ENCODE data around the gene SLC38A1.
"Not testable (repeated sequence)": the region's sequence is repeated elsewhere in the genome, so short reads cannot be mapped to it uniquely, and the experiment has no call there.

The SLC38A1 gene

DNA sequence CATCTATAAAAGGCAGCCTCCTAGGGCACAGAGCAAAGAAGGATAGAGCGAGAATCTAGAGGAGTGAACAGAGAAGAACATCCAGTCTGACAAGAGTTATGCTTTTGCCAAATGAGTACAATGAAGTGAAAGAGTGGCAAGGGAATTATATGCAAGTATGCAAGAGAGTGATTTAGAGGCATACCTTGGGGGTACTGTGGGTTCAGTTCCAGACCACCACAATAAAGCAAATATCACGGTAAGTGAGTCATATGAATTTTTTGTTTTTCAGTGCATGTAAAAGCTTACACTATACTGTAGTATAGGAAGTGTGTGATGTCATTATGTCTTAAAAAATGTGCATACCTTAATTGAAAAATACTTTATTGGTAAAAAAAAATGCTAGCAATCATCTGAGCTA, 101.4 kb downstream of the SLC38A1 start (continued):
- TF ChIP-seq, protein P1, sequence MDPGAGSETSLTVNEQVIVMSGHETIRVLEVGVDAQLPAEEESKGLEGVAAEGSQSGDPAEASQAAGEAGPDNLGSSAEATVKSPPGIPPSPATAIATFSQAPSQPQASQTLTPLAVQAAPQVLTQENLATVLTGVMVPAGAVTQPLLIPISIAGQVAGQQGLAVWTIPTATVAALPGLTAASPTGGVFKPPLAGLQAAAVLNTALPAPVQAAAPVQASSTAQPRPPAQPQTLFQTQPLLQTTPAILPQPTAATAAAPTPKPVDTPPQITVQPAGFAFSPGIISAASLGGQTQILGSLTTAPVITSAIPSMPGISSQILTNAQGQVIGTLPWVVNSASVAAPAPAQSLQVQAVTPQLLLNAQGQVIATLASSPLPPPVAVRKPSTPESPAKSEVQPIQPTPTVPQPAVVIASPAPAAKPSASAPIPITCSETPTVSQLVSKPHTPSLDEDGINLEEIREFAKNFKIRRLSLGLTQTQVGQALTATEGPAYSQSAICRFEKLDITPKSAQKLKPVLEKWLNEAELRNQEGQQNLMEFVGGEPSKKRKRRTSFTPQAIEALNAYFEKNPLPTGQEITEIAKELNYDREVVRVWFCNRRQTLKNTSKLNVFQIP (CRISPR knock-in tag; IDR thresholded peaks at IDR 0.05; ENCODE audit: borderline replicate concordance, low read depth) = no peak
- TF ChIP-seq RARB (CRISPR knock-in tag; IDR thresholded peaks at IDR 0.05) (no peak), OSR1 (CRISPR knock-in tag; IDR thresholded peaks at IDR 0.05) (no peak), TCF4 (CRISPR knock-in tag; IDR thresholded peaks at IDR 0.05; ENCODE audit: borderline replicate concordance) (no peak), ZC3H10 (CRISPR knock-in tag; IDR thresholded peaks at IDR 0.05) (no peak), ZNF8 (CRISPR knock-in tag; IDR thresholded peaks at IDR 0.05) (no peak), BACH2 (CRISPR knock-in tag; IDR thresholded peaks at IDR 0.05; ENCODE audit: borderline replicate concordance) (no peak), ZNF70 (CRISPR knock-in tag; IDR thresholded peaks at IDR 0.05) (no peak), ARNTL (CRISPR knock-in tag; IDR thresholded peaks at IDR 0.05; ENCODE audit: borderline replicate concordance, low read depth) (no peak), ISL1 (CRISPR knock-in tag; IDR thresholded peaks at IDR 0.05) (no peak)

GRCh38 chr12:46165191-46165590, 103.7 kb downstream of the SLC38A1 start:
- TF ChIP-seq OSR1 (CRISPR knock-in tag; IDR thresholded peaks at IDR 0.05) (no peak), TSHZ2 (CRISPR knock-in tag; IDR thresholded peaks at IDR 0.05) (no peak), PPARA (CRISPR knock-in tag; IDR thresholded peaks at IDR 0.05; ENCODE audit: borderline replicate concordance) (no peak), ZFP3 (CRISPR knock-in tag; IDR thresholded peaks at IDR 0.05) (no peak), ZNF8 (CRISPR knock-in tag; IDR thresholded peaks at IDR 0.05) (no peak), ESRRG (CRISPR knock-in tag; IDR thresholded peaks at IDR 0.05) (no peak), ISL1 (CRISPR knock-in tag; IDR thresholded peaks at IDR 0.05) (no peak), ZNF565 (CRISPR knock-in tag; conservative IDR thresholded peaks at IDR 0.05; ENCODE audit: low read depth) (no peak), ZNF70 (CRISPR knock-in tag; IDR thresholded peaks at IDR 0.05) (no peak), ARNTL (CRISPR knock-in tag; IDR thresholded peaks at IDR 0.05; ENCODE audit: borderline replicate concordance, low read depth) (no peak), TOX (CRISPR knock-in tag; IDR thresholded peaks at IDR 0.05; ENCODE audit: borderline replicate concordance) (no peak)
- TF ChIP-seq, protein P2, sequence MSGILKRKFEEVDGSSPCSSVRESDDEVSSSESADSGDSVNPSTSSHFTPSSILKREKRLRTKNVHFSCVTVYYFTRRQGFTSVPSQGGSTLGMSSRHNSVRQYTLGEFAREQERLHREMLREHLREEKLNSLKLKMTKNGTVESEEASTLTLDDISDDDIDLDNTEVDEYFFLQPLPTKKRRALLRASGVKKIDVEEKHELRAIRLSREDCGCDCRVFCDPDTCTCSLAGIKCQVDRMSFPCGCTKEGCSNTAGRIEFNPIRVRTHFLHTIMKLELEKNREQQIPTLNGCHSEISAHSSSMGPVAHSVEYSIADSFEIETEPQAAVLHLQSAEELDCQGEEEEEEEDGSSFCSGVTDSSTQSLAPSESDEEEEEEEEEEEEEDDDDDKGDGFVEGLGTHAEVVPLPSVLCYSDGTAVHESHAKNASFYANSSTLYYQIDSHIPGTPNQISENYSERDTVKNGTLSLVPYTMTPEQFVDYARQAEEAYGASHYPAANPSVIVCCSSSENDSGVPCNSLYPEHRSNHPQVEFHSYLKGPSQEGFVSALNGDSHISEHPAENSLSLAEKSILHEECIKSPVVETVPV (CRISPR knock-in tag; IDR thresholded peaks at IDR 0.05) = no peak
- no peak for ATAC-seq

GRCh38 chr12:46164186-46164761, 104.6 kb downstream of the SLC38A1 start:
- ATAC-seq = no peak
- TF ChIP-seq GLIS3 (CRISPR knock-in tag; IDR thresholded peaks at IDR 0.05) (no peak), ZFP3 (CRISPR knock-in tag; IDR thresholded peaks at IDR 0.05) (no peak), BACH2 (CRISPR knock-in tag; IDR thresholded peaks at IDR 0.05; ENCODE audit: borderline replicate concordance) (no peak), ZNF8 (CRISPR knock-in tag; IDR thresholded peaks at IDR 0.05) (no peak), TSHZ2 (CRISPR knock-in tag; IDR thresholded peaks at IDR 0.05) (no peak), SNAI2 (CRISPR knock-in tag; IDR thresholded peaks at IDR 0.05) (no peak)

DNA sequence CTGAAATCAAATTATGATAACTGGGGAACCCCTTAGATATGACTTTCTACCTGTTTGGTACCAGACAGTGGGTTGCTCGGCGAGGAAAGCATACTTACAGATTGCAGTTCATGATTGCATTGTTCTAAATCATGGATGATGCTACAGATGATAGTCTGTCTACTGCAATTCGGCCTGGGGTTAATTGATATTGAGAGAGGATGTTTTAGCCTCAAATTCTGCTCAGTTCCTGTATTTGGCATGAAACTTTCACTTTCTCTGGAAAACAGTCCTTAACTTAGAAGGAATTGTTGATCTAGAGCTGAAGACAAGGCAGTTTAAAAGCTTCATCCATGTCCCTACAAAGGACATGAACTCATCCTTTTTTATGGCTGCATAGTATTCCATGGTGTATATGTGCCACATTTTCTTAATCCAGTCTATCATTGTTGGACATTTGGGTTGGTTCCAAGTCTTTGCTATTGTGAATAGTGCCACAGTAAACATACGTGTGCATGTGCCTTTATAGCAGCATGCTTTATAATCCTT, 106.2 kb downstream of the SLC38A1 start:
- ATAC-seq = not testable (repeated sequence)
